WERI-Rb-1 (cell line): ENCODE measurements around the gene C4orf17.
"Not testable (repeated sequence)": the region's sequence is repeated elsewhere in the genome, so short reads cannot be mapped to it uniquely, and the experiment has no call there.

Experiments used
- DNase-seq: peaks from one replicate; pipeline ENCODE4 v3.0.0-alpha.2; 2020
- H3K27ac ChIP-seq: fragments of 250-450 bp; sonication (Bioruptor Pico); 2 replicates; pipeline ENCODE4 v1.5.1; 2020; ENCODE audit warnings: mild to moderate bottlenecking, moderate library complexity
- H3K27me3 ChIP-seq: fragments of 250-450 bp; sonication (Bioruptor Pico); 2 replicates; pipeline ENCODE4 v1.5.1; 2021; ENCODE audit warnings: mild to moderate bottlenecking, low read depth, moderate library complexity; ENCODE audit not compliant: insufficient read depth, severe bottlenecking
- H3K36me3 ChIP-seq: fragments of 250-450 bp; sonication (Bioruptor Pico); 2 replicates; pipeline ENCODE4 v1.5.1; 2020; ENCODE audit warnings: mild to moderate bottlenecking, moderate library complexity
- H3K4me3 ChIP-seq: 2 replicates; pipeline ENCODE4 v1.5.1; 2011; ENCODE audit warnings: low read depth, mild to moderate bottlenecking, control low read depth, low read length
- H3K9me3 ChIP-seq: fragments of 250-450 bp; sonication (Bioruptor Pico); 2 replicates; pipeline ENCODE4 v1.5.1; 2021; ENCODE audit warnings: mild to moderate bottlenecking, moderate library complexity; ENCODE audit not compliant: severe bottlenecking
- TF ChIP-seq, protein P1 (sequence below): IDR thresholded peaks from 2 replicates; pipeline ENCODE4 v1.5.1; 2011; ENCODE audit warnings: low read depth, mild to moderate bottlenecking, control low read depth, inconsistent platforms, low read length

C4orf17 gene

DNA sequence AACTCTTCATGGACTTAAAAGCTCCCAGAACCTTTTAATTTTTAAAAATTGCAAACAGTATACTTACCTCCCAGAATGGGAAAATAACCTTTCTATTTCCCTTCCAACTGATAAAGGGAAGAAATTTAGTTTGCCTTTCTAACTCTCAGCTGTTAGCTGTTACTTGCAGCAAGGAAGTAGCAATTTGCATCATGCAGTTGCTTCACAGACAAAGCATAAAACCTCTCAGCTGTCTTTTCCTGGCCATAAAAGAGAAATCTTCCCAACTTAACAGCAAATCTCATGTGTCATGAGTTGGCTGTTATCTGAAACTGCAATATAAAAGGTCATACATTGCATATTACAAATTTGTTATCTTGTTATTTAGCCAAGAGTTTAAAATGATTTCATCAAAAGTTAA lies 18.4 kb downstream of the C4orf17 start:
- H3K27me3 ChIP-seq = no peaks in the 10 kb centered on the region
- DNase-seq = no peak
- TF ChIP-seq, protein P1, sequence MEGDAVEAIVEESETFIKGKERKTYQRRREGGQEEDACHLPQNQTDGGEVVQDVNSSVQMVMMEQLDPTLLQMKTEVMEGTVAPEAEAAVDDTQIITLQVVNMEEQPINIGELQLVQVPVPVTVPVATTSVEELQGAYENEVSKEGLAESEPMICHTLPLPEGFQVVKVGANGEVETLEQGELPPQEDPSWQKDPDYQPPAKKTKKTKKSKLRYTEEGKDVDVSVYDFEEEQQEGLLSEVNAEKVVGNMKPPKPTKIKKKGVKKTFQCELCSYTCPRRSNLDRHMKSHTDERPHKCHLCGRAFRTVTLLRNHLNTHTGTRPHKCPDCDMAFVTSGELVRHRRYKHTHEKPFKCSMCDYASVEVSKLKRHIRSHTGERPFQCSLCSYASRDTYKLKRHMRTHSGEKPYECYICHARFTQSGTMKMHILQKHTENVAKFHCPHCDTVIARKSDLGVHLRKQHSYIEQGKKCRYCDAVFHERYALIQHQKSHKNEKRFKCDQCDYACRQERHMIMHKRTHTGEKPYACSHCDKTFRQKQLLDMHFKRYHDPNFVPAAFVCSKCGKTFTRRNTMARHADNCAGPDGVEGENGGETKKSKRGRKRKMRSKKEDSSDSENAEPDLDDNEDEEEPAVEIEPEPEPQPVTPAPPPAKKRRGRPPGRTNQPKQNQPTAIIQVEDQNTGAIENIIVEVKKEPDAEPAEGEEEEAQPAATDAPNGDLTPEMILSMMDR = no peak
- H3K36me3 ChIP-seq = no peaks in the 10 kb centered on the region
- peaks cover 2% of the 10 kb centered on the region for H3K9me3 ChIP-seq
- no peak overlapping the region for H3K4me3 ChIP-seq
- H3K27ac ChIP-seq = no peak overlapping the region

- H3K36me3 ChIP-seq = no peaks in the 10 kb centered on the region
- no peak for DNase-seq
- peaks cover 3% of the 10 kb centered on the region for H3K9me3 ChIP-seq
- H3K4me3 ChIP-seq = no peak overlapping the region
- TF ChIP-seq, protein P1 = no peak
- H3K27me3 ChIP-seq = no peaks in the 10 kb centered on the region
- no peak overlapping the region for H3K27ac ChIP-seq
These were observed 19.1 kb downstream of the C4orf17 start for GRCh38 chr4:99529956-99530355.

DNA sequence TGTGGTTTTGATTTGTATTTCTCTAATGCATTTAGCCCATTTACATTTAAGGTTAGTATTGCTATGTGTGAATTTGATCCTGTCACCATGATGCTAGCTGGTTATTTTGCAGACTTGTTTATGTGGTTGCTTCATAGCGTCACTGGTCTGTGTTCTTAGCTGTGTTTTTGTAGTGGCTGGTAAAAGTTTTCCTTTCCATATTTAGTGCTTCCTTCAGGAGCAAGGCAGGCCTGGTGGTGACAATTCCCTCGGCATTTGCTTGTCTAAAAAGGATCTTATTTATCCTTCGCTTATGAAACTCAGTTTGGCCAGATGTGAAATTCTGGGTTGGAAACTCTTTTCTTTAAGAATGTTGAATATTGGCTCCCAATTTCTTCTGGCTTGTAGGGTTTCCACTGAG lies 23.9 kb downstream of the C4orf17 start:
- H3K27me3 ChIP-seq, H3K27ac ChIP-seq, DNase-seq, H3K4me3 ChIP-seq, H3K9me3 ChIP-seq, H3K36me3 ChIP-seq: not testable (repeated sequence)

DNA sequence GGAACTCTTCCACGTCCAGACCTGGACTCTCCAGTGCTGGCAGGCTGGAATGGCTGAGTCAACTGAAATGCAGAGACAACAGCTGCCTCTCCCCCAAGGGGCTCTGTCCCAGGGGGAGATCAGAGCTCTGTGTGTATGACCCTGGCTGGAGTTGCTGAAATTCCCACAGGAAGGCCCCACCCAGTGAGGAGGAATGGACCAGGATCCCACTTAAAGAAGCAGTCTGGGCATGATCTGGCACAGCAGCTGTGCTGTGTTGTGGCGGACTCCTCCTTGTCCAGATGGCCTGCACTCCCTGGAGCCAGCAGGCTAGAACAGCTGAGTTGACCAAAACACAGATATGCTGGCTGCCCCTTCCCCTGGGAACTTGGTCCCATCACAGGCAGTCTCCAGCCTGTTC lies 25.4 kb downstream of the C4orf17 start:
- peaks cover 3% of the 10 kb centered on the region for H3K9me3 ChIP-seq
- H3K4me3 ChIP-seq = no peak overlapping the region
- H3K36me3 ChIP-seq = no peaks in the 10 kb centered on the region
- DNase-seq = peak; percentile 69
- no peaks in the 10 kb centered on the region for H3K27me3 ChIP-seq
- TF ChIP-seq, protein P1 = no peak
- no peak overlapping the region for H3K27ac ChIP-seq

DNA sequence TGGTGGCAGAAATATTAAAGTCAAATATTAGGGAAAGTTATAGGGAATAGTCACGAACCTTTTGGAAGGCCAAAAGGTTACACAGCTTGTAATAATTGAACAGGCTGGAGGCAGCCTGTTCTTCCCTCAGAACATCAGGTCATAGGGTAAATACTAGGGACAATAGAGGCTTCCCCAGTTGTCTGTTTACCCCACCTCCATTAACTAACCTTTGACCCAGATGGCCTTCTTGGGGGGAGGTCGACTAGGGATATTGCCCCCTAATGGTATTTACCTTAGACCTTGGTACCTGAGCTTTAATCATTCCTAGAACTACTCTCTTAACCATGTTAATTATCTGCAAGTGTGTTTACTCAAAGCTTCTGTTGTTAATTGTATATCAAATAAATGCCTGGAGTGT lies 26.0 kb downstream of the C4orf17 start:
- TF ChIP-seq, protein P1 = no peak
- H3K9me3 ChIP-seq = peaks cover 3% of the 10 kb centered on the region
- no peak overlapping the region for H3K4me3 ChIP-seq
- H3K27ac ChIP-seq = no peak overlapping the region
- no peaks in the 10 kb centered on the region for H3K27me3 ChIP-seq
- no peak for DNase-seq
- no peaks in the 10 kb centered on the region for H3K36me3 ChIP-seq

DNA sequence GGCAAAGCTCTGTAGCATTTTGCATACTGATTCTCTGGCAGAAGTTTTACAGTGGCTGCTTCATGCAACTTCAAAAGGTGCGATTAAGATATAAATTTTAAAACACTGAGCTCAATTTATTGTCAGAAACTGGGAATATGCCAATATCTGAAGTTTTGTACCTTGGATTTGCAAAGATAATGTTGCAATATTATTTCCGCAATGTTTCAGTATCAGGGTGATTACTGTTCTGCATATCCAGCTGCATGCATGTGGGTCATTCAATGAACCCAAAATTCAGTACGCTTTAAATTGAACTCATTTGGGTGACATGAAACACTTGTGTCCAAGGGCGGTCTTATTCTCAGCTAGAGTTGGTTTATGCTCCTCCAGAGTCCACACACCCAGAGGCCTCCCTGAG lies 26.9 kb downstream of the C4orf17 start:
- TF ChIP-seq, protein P1 = no peak
- H3K9me3 ChIP-seq = peaks cover 3% of the 10 kb centered on the region
- no peaks in the 10 kb centered on the region for H3K27me3 ChIP-seq
- H3K4me3 ChIP-seq = no peak overlapping the region
- H3K36me3 ChIP-seq = no peaks in the 10 kb centered on the region
- no peak overlapping the region for H3K27ac ChIP-seq
- DNase-seq = no peak
